DOHH2 (cell line): ENCODE results near the gene OGDHL.

Experiments used
- H3F3A ChIP-seq: fragments of 200-600 bp; sonication (generic), shearing (Covaris generic); 2 replicates; pipeline ENCODE4 v1.6.0; 2016; ENCODE audit warnings: antibody characterized with exemption, mild to moderate bottlenecking; ENCODE audit not compliant: control insufficient read depth, insufficient read depth
- H3K27ac ChIP-seq: fragments of 200-600 bp; sonication (generic); 2 replicates; pipeline ENCODE4 v1.5.1; 2014; ENCODE audit warnings: low read depth, mild to moderate bottlenecking, low read length, moderate library complexity
- H3K27me3 ChIP-seq: fragments of 200-600 bp; sonication (generic); 2 replicates; pipeline ENCODE4 v1.6.1; 2014; ENCODE audit warnings: mild to moderate bottlenecking, low read length, mixed read lengths; ENCODE audit not compliant: control insufficient read depth
- H3K36me3 ChIP-seq: fragments of 200-600 bp; sonication (generic); 2 replicates; pipeline ENCODE4 v1.6.1; 2014; ENCODE audit warnings: mild to moderate bottlenecking, low read length, moderate library complexity, mixed read lengths; ENCODE audit not compliant: control insufficient read depth
- H3K4me1 ChIP-seq: fragments of 200-600 bp; sonication (generic); 2 replicates; pipeline ENCODE4 v1.6.1; 2014; ENCODE audit warnings: mild to moderate bottlenecking, low read length, mixed read lengths; ENCODE audit not compliant: control insufficient read depth
- H3K4me2 ChIP-seq: fragments of 200-600 bp; sonication (generic); 2 replicates; pipeline ENCODE4 v1.6.0; 2014; ENCODE audit warnings: mild to moderate bottlenecking, low read length, moderate library complexity
- H3K4me3 ChIP-seq: fragments of 200-600 bp; sonication (generic); 2 replicates; pipeline ENCODE4 v1.5.1; 2014; ENCODE audit warnings: mild to moderate bottlenecking, low read length, mixed read lengths
- H3K79me2 ChIP-seq: fragments of 200-600 bp; sonication (generic); 2 replicates; pipeline ENCODE4 v1.6.1; 2014; ENCODE audit warnings: mild to moderate bottlenecking, low read length, mixed read lengths; ENCODE audit not compliant: control insufficient read depth
- H3K9me2 ChIP-seq: fragments of 200-600 bp; sonication (generic); replicated peaks from 2 replicates; pipeline ENCODE4 v1.6.1; 2014; ENCODE audit warnings: mild to moderate bottlenecking, low read length, mixed read lengths; ENCODE audit not compliant: control insufficient read depth
- H3K9me3 ChIP-seq: fragments of 200-600 bp; sonication (generic); 2 replicates; pipeline ENCODE4 v1.6.1; 2014; ENCODE audit warnings: antibody characterized with exemption, low read length, mixed read lengths; ENCODE audit not compliant: control insufficient read depth, insufficient read depth
- H4K20me1 ChIP-seq: fragments of 200-600 bp; sonication (generic); 2 replicates; pipeline ENCODE4 v1.6.0; 2014; ENCODE audit warnings: low read depth, mild to moderate bottlenecking, antibody characterized with exemption, low read length, moderate library complexity; ENCODE audit not compliant: control insufficient read depth, insufficient read depth
- EZH2phosphoT487 ChIP-seq: fragments of 200-600 bp; sonication (generic); IDR thresholded peaks from 2 replicates; pipeline ENCODE4 v1.6.1; 2017; ENCODE audit warnings: borderline replicate concordance, mild to moderate bottlenecking, antibody characterized with exemption, low read length, moderate library complexity, mixed read lengths
- TF ChIP-seq, protein P1 (sequence below): fragments of 200-600 bp; sonication (generic); IDR thresholded peaks from one replicate; pipeline ENCODE4 v1.5.1; 2014; ENCODE audit warnings: antibody characterized with exemption, mild to moderate bottlenecking, low read depth, low read length; ENCODE audit not compliant: poor library complexity, severe bottlenecking

Gene OGDHL

GRCh38 chr10:49740346-49741107 is 21.6 kb downstream of the OGDHL start:
- TF ChIP-seq, protein P1, sequence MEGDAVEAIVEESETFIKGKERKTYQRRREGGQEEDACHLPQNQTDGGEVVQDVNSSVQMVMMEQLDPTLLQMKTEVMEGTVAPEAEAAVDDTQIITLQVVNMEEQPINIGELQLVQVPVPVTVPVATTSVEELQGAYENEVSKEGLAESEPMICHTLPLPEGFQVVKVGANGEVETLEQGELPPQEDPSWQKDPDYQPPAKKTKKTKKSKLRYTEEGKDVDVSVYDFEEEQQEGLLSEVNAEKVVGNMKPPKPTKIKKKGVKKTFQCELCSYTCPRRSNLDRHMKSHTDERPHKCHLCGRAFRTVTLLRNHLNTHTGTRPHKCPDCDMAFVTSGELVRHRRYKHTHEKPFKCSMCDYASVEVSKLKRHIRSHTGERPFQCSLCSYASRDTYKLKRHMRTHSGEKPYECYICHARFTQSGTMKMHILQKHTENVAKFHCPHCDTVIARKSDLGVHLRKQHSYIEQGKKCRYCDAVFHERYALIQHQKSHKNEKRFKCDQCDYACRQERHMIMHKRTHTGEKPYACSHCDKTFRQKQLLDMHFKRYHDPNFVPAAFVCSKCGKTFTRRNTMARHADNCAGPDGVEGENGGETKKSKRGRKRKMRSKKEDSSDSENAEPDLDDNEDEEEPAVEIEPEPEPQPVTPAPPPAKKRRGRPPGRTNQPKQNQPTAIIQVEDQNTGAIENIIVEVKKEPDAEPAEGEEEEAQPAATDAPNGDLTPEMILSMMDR, result no peak
- no peak for TF ChIP-seq EZH2phosphoT487
- H3K36me3 ChIP-seq, result peaks cover 3% of the 10 kb centered on the region; the same call in 1 of the 2 replicates
- H4K20me1 ChIP-seq, result no peaks in the 10 kb centered on the region
- no peak overlapping the region for H3K4me3 ChIP-seq
- no peaks in the 10 kb centered on the region for H3K9me3 ChIP-seq
- H3F3A ChIP-seq, result no peaks in the 10 kb centered on the region
- no peaks in the 10 kb centered on the region for H3K4me1 ChIP-seq
- H3K27ac ChIP-seq, result no peak overlapping the region
- no peaks in the 10 kb centered on the region for H3K9me2 ChIP-seq
- H3K79me2 ChIP-seq, result no peaks in the 10 kb centered on the region
- no peak overlapping the region for H3K4me2 ChIP-seq
- H3K27me3 ChIP-seq, result no peaks in the 10 kb centered on the region

DNA sequence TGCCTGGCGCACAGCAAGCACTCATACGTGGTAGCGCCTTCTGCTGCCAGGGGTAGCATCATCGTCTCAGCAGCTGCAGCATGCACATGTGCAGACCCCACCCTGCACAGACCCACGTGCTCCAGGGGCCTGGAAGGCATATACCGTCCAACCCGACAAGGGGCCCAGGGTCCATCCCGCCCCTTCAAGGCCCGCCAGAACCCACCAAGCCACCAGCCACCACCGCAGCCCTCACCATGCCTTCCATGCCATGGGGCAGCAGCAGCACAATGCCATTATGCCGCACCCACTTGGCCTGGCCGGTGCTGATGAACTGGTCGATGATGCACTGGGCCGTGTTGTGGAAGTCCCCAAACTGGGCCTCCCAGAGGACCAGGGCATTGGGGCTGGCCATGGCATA is 22.7 kb downstream of the OGDHL start:
- Histone ChIP-seq H3K4me2 (no peak overlapping the region), H3K4me1 (no peaks in the 10 kb centered on the region), H4K20me1 (no peaks in the 10 kb centered on the region), H3K4me3 (no peak overlapping the region), H3F3A (no peaks in the 10 kb centered on the region), H3K27me3 (no peaks in the 10 kb centered on the region), H3K9me3 (no peaks in the 10 kb centered on the region), H3K27ac (no peak overlapping the region), H3K79me2 (no peaks in the 10 kb centered on the region), H3K9me2 (no peaks in the 10 kb centered on the region), H3K36me3 (no peaks in the 10 kb centered on the region)
- no peak for TF ChIP-seq EZH2phosphoT487
- TF ChIP-seq, protein P1, result no peak

GRCh38 chr10:49738616-49739360 is 23.3 kb downstream of the OGDHL start:
- Histone ChIP-seq H3K9me3 (no peaks in the 10 kb centered on the region), H3K36me3 (no peaks in the 10 kb centered on the region), H4K20me1 (no peaks in the 10 kb centered on the region), H3K27ac (no peak overlapping the region), H3K4me1 (no peaks in the 10 kb centered on the region), H3F3A (no peaks in the 10 kb centered on the region), H3K4me3 (no peak overlapping the region), H3K4me2 (no peak overlapping the region), H3K9me2 (no peaks in the 10 kb centered on the region), H3K27me3 (no peaks in the 10 kb centered on the region), H3K79me2 (no peaks in the 10 kb centered on the region)
- TF ChIP-seq EZH2phosphoT487, result no peak
- TF ChIP-seq, protein P1, result no peak
